Osteocyte (in vitro differentiated cells): ENCODE measurements around the gene TOMM22. TPM values are rescaled to one million over a fixed set of nuclear protein-coding genes. Genes with fewer than 3 reads are reported as not detected.

Experiments used
- DNase-seq: peaks from one replicate; pipeline ENCODE4 v3.0.0; 2021; ENCODE audit warnings: mixed read lengths; ENCODE audit not compliant: unreplicated experiment; ENCODE audit errors: extremely low spot score
- H3K27ac Mint-ChIP-seq: one replicate; pipeline ENCODE4 v1.8.0; 2021; ENCODE audit warnings: mild to moderate bottlenecking, mixed read lengths; ENCODE audit not compliant: unreplicated experiment
- H3K27me3 Mint-ChIP-seq: one replicate; pipeline ENCODE4 v1.8.0; 2021; ENCODE audit warnings: mixed read lengths; ENCODE audit not compliant: unreplicated experiment
- H3K36me3 Mint-ChIP-seq: one replicate; pipeline ENCODE4 v1.8.0; 2021; ENCODE audit warnings: mixed read lengths; ENCODE audit not compliant: unreplicated experiment
- H3K4me1 Mint-ChIP-seq: one replicate; pipeline ENCODE4 v1.8.0; 2021; ENCODE audit warnings: mixed read lengths; ENCODE audit not compliant: unreplicated experiment
- H3K4me3 Mint-ChIP-seq: one replicate; pipeline ENCODE4 v1.8.0; 2021; ENCODE audit warnings: mild to moderate bottlenecking, moderate library complexity, mixed read lengths; ENCODE audit not compliant: unreplicated experiment
- H3K9me3 Mint-ChIP-seq: one replicate; pipeline ENCODE4 v1.8.0; 2021; ENCODE audit warnings: mixed read lengths; ENCODE audit not compliant: unreplicated experiment
- CTCF ChIP-seq: fragments of 200-600 bp; sonication (generic); IDR thresholded peaks from 2 replicates; pipeline ENCODE4 v1.5.0; 2021; ENCODE audit warnings: antibody characterized with exemption, mild to moderate bottlenecking, moderate library complexity
- total RNA-seq: library from RNA; stranded (reverse); gene quantifications from 2 replicates; pipeline ENCODE4 v1.2.1, GENCODE V29; 2021

Gene TOMM22
- total RNA-seq, 1 donor from 2014 or later: 61.0 TPM

GRCh38 chr22:38700789-38701628 lies 19.3 kb downstream of the TOMM22 start, which contains the start of gene JOSD1:
TSS of gene JOSD1 (minus strand) at chr22:38700943. CDS start at chr22:38699987, 956 bp downstream.
- peak within 1 kb of the TSS; percentile 91 for H3K4me3 Mint-ChIP-seq
- peaks cover 55% of the 10 kb centered on the region for H3K4me1 Mint-ChIP-seq
- no peaks in the 10 kb centered on the region for H3K27me3 Mint-ChIP-seq
- DNase-seq: peak; percentile 97
- peak within 1 kb of the TSS; percentile 97 for H3K27ac Mint-ChIP-seq
- TF ChIP-seq CTCF: no peak
- H3K9me3 Mint-ChIP-seq: no peaks in the 10 kb centered on the region
- H3K36me3 Mint-ChIP-seq: peaks cover 1% of the 10 kb centered on the region

- Mint-ChIP-seq H3K36me3 (no peaks in the 10 kb centered on the region), H3K4me3 (peak overlapping the region; percentile 75), H3K27me3 (no peaks in the 10 kb centered on the region), H3K9me3 (no peaks in the 10 kb centered on the region), H3K4me1 (peaks cover 46% of the 10 kb centered on the region), H3K27ac (peak overlapping the region; percentile 94)
- no peak for TF ChIP-seq CTCF
- no peak for DNase-seq
Observed at GRCh38 chr22:38704654-38705234, 23.0 kb downstream of the TOMM22 start.

GRCh38 chr22:38705235-38706100 lies 23.7 kb downstream of the TOMM22 start, which contains the start of gene GTPBP1:
TSS of gene GTPBP1 (plus strand) at chr22:38705944. CDS start at chr22:38705956, 12 bp downstream.
- Mint-ChIP-seq H3K27me3 (no peaks in the 10 kb centered on the region), H3K4me3 (peak within 1 kb of the TSS; percentile 91), H3K9me3 (no peaks in the 10 kb centered on the region), H3K4me1 (peaks cover 45% of the 10 kb centered on the region), H3K27ac (peak within 1 kb of the TSS; percentile 94), H3K36me3 (no peaks in the 10 kb centered on the region)
- DNase-seq: peak; percentile 99
- peak; percentile 14 for TF ChIP-seq CTCF

GRCh38 chr22:38706101-38706900 lies 24.5 kb downstream of the TOMM22 start:
- H3K27me3 Mint-ChIP-seq: no peaks in the 10 kb centered on the region
- peak overlapping the region; percentile 91 for H3K4me3 Mint-ChIP-seq
- TF ChIP-seq CTCF: no peak
- peak overlapping the region; percentile 92 for H3K27ac Mint-ChIP-seq
- peaks cover 2% of the 10 kb centered on the region for H3K36me3 Mint-ChIP-seq
- peaks cover 46% of the 10 kb centered on the region for H3K4me1 Mint-ChIP-seq
- no peaks in the 10 kb centered on the region for H3K9me3 Mint-ChIP-seq
- DNase-seq: no peak
